ENCODE results near the gene ILF2. TPM values are rescaled to one million over a fixed set of nuclear protein-coding genes. Genes with fewer than 3 reads are reported as not detected.
A peak's percentile ranks its signal among the peaks of the same experiment; 100 is the strongest.
"Not testable (repeated sequence)": the region's sequence is repeated elsewhere in the genome, so short reads cannot be mapped to it uniquely, and the experiment has no call there.

ILF2 gene
- total RNA-seq, 1 experiment from 2014 or later, result 221 TPM

DNA sequence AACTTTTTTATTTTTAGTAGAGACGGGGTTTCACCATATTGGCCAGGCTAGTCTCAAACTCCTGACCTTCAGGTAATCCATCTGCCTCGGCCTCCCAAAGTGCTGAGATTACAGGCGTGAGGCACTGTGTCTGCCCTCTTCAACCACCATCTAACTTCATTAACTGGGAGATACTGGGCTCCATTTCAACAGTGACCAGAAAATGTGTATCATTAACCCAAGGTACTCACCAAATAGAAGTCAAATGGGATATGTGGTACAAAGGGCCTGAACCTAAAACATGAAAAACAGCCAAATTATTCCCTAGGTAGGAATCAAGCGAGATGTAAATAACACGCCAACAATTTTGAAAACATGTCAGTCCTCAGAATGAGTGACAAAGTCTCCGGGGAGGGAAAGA is 1.2 kb downstream of the ILF2 start:
- Histone ChIP-seq H3K27me3 (ENCODE audit: control insufficient read depth, insufficient read depth, low read length) (no peaks in the 10 kb centered on the region), H3K9me3 (ENCODE audit: control insufficient read depth, insufficient read depth, low read depth, low read length) (no peaks in the 10 kb centered on the region), H3K4me3 (ENCODE audit: low read depth in 2 of 2, low read length in 2 of 2) (peak overlapping the region; percentile 66 to 96), H3K4me1 (ENCODE audit: control insufficient read depth, insufficient read depth, low read length) (peaks cover 14% of the 10 kb centered on the region; the same call in 1 of the 2 replicates), H3K27ac (ENCODE audit: low read length) (peak overlapping the region; percentile 94), H3K36me3 (ENCODE audit: control insufficient read depth, insufficient read depth, low read length) (peaks cover 29% of the 10 kb centered on the region)
- in situ Hi-C loops (cut with HindIII; ENCODE audit: low pct_unique_long_range_greater_than_20kb, low sequenced_read_pairs) (no loop called here), intact Hi-C loops (cut with micrococcal nuclease; ENCODE audit: unreplicated experiment) (no loop called here)
- CTCF ChIA-PET, result no interaction called here
- ATAC-seq (no peak), DNase-seq (ENCODE audit: low read depth, low spot score) (no peak)
- TF ChIP-seq SIN3A (IDR thresholded peaks at IDR 0.05; ENCODE audit: borderline replicate concordance, insufficient read depth, low read depth, low read length), result no peak
- TF ChIP-seq TCF7L2 (IDR thresholded peaks at IDR 0.05; ENCODE audit: low read depth, low read length), result no peak
- TF ChIP-seq, protein P1, sequence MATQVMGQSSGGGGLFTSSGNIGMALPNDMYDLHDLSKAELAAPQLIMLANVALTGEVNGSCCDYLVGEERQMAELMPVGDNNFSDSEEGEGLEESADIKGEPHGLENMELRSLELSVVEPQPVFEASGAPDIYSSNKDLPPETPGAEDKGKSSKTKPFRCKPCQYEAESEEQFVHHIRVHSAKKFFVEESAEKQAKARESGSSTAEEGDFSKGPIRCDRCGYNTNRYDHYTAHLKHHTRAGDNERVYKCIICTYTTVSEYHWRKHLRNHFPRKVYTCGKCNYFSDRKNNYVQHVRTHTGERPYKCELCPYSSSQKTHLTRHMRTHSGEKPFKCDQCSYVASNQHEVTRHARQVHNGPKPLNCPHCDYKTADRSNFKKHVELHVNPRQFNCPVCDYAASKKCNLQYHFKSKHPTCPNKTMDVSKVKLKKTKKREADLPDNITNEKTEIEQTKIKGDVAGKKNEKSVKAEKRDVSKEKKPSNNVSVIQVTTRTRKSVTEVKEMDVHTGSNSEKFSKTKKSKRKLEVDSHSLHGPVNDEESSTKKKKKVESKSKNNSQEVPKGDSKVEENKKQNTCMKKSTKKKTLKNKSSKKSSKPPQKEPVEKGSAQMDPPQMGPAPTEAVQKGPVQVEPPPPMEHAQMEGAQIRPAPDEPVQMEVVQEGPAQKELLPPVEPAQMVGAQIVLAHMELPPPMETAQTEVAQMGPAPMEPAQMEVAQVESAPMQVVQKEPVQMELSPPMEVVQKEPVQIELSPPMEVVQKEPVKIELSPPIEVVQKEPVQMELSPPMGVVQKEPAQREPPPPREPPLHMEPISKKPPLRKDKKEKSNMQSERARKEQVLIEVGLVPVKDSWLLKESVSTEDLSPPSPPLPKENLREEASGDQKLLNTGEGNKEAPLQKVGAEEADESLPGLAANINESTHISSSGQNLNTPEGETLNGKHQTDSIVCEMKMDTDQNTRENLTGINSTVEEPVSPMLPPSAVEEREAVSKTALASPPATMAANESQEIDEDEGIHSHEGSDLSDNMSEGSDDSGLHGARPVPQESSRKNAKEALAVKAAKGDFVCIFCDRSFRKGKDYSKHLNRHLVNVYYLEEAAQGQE (IDR thresholded peaks at IDR 0.05; ENCODE audit: insufficient read depth in 1 of 2, low read depth in 2 of 2, low read length in 1 of 2), result no peak
- TF ChIP-seq, protein P2, sequence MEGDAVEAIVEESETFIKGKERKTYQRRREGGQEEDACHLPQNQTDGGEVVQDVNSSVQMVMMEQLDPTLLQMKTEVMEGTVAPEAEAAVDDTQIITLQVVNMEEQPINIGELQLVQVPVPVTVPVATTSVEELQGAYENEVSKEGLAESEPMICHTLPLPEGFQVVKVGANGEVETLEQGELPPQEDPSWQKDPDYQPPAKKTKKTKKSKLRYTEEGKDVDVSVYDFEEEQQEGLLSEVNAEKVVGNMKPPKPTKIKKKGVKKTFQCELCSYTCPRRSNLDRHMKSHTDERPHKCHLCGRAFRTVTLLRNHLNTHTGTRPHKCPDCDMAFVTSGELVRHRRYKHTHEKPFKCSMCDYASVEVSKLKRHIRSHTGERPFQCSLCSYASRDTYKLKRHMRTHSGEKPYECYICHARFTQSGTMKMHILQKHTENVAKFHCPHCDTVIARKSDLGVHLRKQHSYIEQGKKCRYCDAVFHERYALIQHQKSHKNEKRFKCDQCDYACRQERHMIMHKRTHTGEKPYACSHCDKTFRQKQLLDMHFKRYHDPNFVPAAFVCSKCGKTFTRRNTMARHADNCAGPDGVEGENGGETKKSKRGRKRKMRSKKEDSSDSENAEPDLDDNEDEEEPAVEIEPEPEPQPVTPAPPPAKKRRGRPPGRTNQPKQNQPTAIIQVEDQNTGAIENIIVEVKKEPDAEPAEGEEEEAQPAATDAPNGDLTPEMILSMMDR (IDR thresholded peaks at IDR 0.05), result no peak
- TF ChIP-seq POLR2AphosphoS5 (IDR thresholded peaks at IDR 0.05; ENCODE audit: low read depth, low read length), result no peak
- POLR2A ChIA-PET, result no interaction called here
- no TSS peak for BruUV-seq (replicated peaks)

DNA sequence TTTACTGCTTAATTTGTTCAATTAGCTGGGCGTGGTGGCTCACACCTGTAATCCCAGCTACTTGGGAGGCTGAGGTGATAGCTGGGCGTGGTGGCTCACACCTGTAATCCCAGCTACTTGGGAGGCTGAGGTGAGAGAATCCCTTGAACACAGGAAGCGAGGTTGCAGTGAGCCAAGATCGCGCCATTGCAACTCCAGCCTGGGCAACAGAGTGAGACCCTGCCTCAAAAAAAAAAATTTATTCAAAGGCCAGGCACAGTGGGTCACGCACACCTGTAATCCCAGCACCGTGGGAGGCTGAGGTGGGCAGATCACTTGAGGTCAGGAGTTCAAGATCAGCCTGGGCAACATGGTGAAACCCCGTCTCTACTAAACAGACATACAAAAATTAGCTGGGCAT is 2.1 kb downstream of the ILF2 start:
- H3K27me3 ChIP-seq (ENCODE audit: control insufficient read depth, insufficient read depth, low read length); CTCF ChIA-PET; DNase-seq (ENCODE audit: low read depth, low spot score); ATAC-seq; H3K4me3 ChIP-seq (ENCODE audit: low read depth in 2 of 2, low read length in 2 of 2); intact Hi-C loops (cut with micrococcal nuclease; ENCODE audit: unreplicated experiment); POLR2A ChIA-PET; H3K9me3 ChIP-seq (ENCODE audit: control insufficient read depth, insufficient read depth, low read depth, low read length); in situ Hi-C loops (cut with HindIII; ENCODE audit: low pct_unique_long_range_greater_than_20kb, low sequenced_read_pairs); BruUV-seq (replicated peaks); H3K27ac ChIP-seq (ENCODE audit: low read length): not testable (repeated sequence)
- H3K4me1 ChIP-seq (ENCODE audit: control insufficient read depth, insufficient read depth, low read length), result peaks cover 14% of the 10 kb centered on the region; the same call in 1 of the 2 replicates
- H3K36me3 ChIP-seq (ENCODE audit: control insufficient read depth, insufficient read depth, low read length), result peaks cover 37% of the 10 kb centered on the region

DNA sequence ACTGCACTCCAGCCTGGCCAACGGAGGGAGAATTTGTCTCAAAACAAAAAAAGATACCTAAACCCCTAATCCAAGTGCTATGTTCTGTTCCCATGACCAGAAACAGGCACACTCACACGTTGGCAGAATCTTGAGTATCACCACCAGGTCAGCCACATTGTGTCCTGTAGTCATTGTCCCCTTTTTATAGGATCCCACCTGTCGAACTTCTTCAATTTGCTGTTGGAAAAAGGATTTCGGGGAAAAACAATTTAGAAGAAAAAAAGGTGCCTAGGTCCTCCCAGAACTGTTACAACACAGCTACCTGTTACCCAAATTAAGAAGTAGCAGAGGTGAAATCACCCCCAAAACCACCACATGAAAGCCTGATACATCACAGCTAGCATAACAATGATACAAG is 3.4 kb downstream of the ILF2 start:
- ATAC-seq, result no peak
- TF ChIP-seq, protein P1 (IDR thresholded peaks at IDR 0.05; ENCODE audit: insufficient read depth in 1 of 2, low read depth in 2 of 2, low read length in 1 of 2), result no peak
- TF ChIP-seq SIN3A (IDR thresholded peaks at IDR 0.05; ENCODE audit: borderline replicate concordance, insufficient read depth, low read depth, low read length) (no peak), TCF7L2 (IDR thresholded peaks at IDR 0.05; ENCODE audit: low read depth, low read length) (no peak), POLR2AphosphoS5 (IDR thresholded peaks at IDR 0.05; ENCODE audit: low read depth, low read length) (no peak)
- TF ChIP-seq, protein P2 (IDR thresholded peaks at IDR 0.05), result no peak
- Histone ChIP-seq H3K27me3 (ENCODE audit: control insufficient read depth, insufficient read depth, low read length) (no peaks in the 10 kb centered on the region), H3K9me3 (ENCODE audit: control insufficient read depth, insufficient read depth, low read depth, low read length) (no peaks in the 10 kb centered on the region), H3K27ac (ENCODE audit: low read length) (no peak overlapping the region), H3K36me3 (ENCODE audit: control insufficient read depth, insufficient read depth, low read length) (peaks cover 49% of the 10 kb centered on the region), H3K4me3 (ENCODE audit: low read depth in 2 of 2, low read length in 2 of 2) (no peak overlapping the region), H3K4me1 (ENCODE audit: control insufficient read depth, insufficient read depth, low read length) (peaks cover 14% of the 10 kb centered on the region; the same call in 1 of the 2 replicates)
- DNase-seq (ENCODE audit: low read depth, low spot score), result no peak
- ChIA-PET CTCF (interaction anchor here (0.6 kb wide), 1 partner anchor 40 kb away, joined by 4 read pairs; no protein-coding TSS in a partner anchor), POLR2A (interaction anchor here (0.8 kb wide), 1 partner anchor 15 kb away, joined by 3 read pairs; no protein-coding TSS in a partner anchor)
- in situ Hi-C loops (cut with HindIII; ENCODE audit: low pct_unique_long_range_greater_than_20kb, low sequenced_read_pairs) (no loop called here), intact Hi-C loops (cut with micrococcal nuclease; ENCODE audit: unreplicated experiment) (no loop called here)
- no TSS peak for BruUV-seq (replicated peaks)

Measured in Panc1 (cell line).